Measurements from ENCODE around the gene MYO1E.

DNA sequence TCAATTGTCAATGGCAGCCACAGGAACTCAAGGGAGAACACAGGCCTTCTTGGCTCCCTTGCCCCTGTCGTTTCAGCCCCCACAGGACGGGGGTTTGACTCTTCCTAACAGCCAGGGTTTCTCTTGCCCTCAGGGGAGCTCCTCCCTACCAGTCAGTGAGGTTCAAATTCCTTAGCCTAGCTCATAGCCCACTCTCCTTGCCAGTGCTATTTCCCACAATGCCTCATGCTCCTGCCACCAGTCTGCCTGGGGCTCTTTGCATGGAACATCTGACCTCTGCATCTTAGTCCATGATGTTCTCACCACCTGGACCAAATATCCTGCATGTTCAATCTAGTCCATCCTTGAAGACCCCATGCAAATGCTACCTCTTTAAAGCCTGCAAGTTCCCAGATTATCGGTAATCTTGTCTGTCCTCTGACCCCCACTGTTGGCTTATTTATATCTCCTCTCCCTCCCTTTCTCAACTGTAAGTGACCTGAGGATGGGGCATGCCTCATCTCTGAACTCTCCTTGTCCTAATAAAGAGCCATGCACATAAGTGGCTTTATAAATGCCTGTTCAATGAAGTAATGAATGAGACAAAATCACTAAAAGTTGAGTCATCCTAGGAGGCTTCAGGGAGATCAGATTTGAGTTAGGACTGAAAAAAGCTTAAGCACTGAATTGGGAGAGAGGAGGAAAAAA lies 78.0 kb downstream of the MYO1E start:
- TF ChIP-seq, protein P1, sequence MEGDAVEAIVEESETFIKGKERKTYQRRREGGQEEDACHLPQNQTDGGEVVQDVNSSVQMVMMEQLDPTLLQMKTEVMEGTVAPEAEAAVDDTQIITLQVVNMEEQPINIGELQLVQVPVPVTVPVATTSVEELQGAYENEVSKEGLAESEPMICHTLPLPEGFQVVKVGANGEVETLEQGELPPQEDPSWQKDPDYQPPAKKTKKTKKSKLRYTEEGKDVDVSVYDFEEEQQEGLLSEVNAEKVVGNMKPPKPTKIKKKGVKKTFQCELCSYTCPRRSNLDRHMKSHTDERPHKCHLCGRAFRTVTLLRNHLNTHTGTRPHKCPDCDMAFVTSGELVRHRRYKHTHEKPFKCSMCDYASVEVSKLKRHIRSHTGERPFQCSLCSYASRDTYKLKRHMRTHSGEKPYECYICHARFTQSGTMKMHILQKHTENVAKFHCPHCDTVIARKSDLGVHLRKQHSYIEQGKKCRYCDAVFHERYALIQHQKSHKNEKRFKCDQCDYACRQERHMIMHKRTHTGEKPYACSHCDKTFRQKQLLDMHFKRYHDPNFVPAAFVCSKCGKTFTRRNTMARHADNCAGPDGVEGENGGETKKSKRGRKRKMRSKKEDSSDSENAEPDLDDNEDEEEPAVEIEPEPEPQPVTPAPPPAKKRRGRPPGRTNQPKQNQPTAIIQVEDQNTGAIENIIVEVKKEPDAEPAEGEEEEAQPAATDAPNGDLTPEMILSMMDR (IDR thresholded peaks at IDR 0.05) = no peak
- no peak for TF ChIP-seq ZFX (IDR thresholded peaks at IDR 0.05; ENCODE audit: borderline replicate concordance)
